WTC11 (cell line): ENCODE data around the gene KCMF1. TPM values are rescaled to one million over a fixed set of nuclear protein-coding genes. Genes with fewer than 3 reads are reported as not detected.

Experiments used
- ARID4B ChIP-seq: sonication (generic); formaldehyde crosslinking; IDR thresholded peaks from 2 replicates; pipeline ENCODE4 v1.8.0; 2023; ENCODE audit warnings: missing genetic modification reagents, mild to moderate bottlenecking, borderline replicate concordance
- ATF2 ChIP-seq: sonication (generic); formaldehyde crosslinking; IDR thresholded peaks from 2 replicates; pipeline ENCODE4 v1.8.1; 2022; ENCODE audit warnings: low read depth, missing genetic modification reagents, borderline replicate concordance
- CDX4 ChIP-seq: fragments of 250-450 bp; sonication (Bioruptor Pico); IDR thresholded peaks from 2 replicates; pipeline ENCODE4 v1.9.0; 2021; ENCODE audit warnings: moderate library complexity, mild to moderate bottlenecking, inconsistent platforms, borderline replicate concordance
- EMX1 ChIP-seq: fragments of 250-450 bp; sonication (Bioruptor Pico); IDR thresholded peaks from 2 replicates; pipeline ENCODE4 v1.8.0; 2021; ENCODE audit warnings: mild to moderate bottlenecking
- ETV6 ChIP-seq: sonication (generic); formaldehyde crosslinking; IDR thresholded peaks from 2 replicates; pipeline ENCODE4 v1.8.1; 2022; ENCODE audit warnings: mild to moderate bottlenecking, missing genetic modification reagents
- FOXP1 ChIP-seq: sonication (generic); formaldehyde crosslinking; IDR thresholded peaks from 2 replicates; pipeline ENCODE4 v1.8.0; 2022; ENCODE audit warnings: missing genetic modification reagents, mild to moderate bottlenecking, moderate library complexity, borderline replicate concordance
- GABPB1 ChIP-seq: sonication (generic); formaldehyde crosslinking; IDR thresholded peaks from 2 replicates; pipeline ENCODE4 v1.8.1; 2023; ENCODE audit warnings: mild to moderate bottlenecking, missing genetic modification reagents
- HMGXB4 ChIP-seq: sonication (generic); formaldehyde crosslinking; IDR thresholded peaks from 2 replicates; pipeline ENCODE4 v1.8.1; 2023; ENCODE audit warnings: mild to moderate bottlenecking, moderate library complexity, missing genetic modification reagents
- IRF2 ChIP-seq: sonication (generic); formaldehyde crosslinking; IDR thresholded peaks from 2 replicates; pipeline ENCODE4 v1.8.0; 2022; ENCODE audit warnings: low read depth, missing genetic modification reagents, borderline replicate concordance
- KAT7 ChIP-seq: sonication (generic); formaldehyde crosslinking; IDR thresholded peaks from 2 replicates; pipeline ENCODE4 v1.8.1; 2023; ENCODE audit warnings: missing genetic modification reagents, mild to moderate bottlenecking, borderline replicate concordance
- MYBL2 ChIP-seq: sonication (generic); formaldehyde crosslinking; IDR thresholded peaks from 2 replicates; pipeline ENCODE4 v1.8.1; 2023; ENCODE audit warnings: mild to moderate bottlenecking, moderate library complexity, missing genetic modification reagents
- NR2C2 ChIP-seq: sonication (generic); formaldehyde crosslinking; IDR thresholded peaks from 2 replicates; pipeline ENCODE4 v1.8.0; 2022; ENCODE audit warnings: mild to moderate bottlenecking, missing genetic modification reagents
- OVOL2 ChIP-seq: fragments of 250-450 bp; sonication (Bioruptor Pico); IDR thresholded peaks from 2 replicates; pipeline ENCODE4 v1.9.0; 2021; ENCODE audit warnings: mild to moderate bottlenecking, borderline replicate concordance
- RELA ChIP-seq: sonication (generic); formaldehyde crosslinking; IDR thresholded peaks from 2 replicates; pipeline ENCODE4 v1.8.1; 2022; ENCODE audit warnings: missing genetic modification reagents, mild to moderate bottlenecking, borderline replicate concordance
- SMAD3 ChIP-seq: sonication (generic); formaldehyde crosslinking; IDR thresholded peaks from 2 replicates; pipeline ENCODE4 v1.8.0; 2022; ENCODE audit warnings: missing genetic modification reagents, mild to moderate bottlenecking, borderline replicate concordance
- SMAD4 ChIP-seq: sonication (generic); formaldehyde crosslinking; IDR thresholded peaks from 2 replicates; pipeline ENCODE4 v1.8.0; 2022; ENCODE audit warnings: mild to moderate bottlenecking, missing genetic modification reagents
- SOX15 ChIP-seq: fragments of 250-450 bp; sonication (Bioruptor Pico); IDR thresholded peaks from 2 replicates; pipeline ENCODE4 v1.9.0; 2021; ENCODE audit warnings: mild to moderate bottlenecking
- SP1 ChIP-seq: sonication (generic); formaldehyde crosslinking; conservative IDR thresholded peaks from 2 replicates; pipeline ENCODE4 v1.8.1; 2022; ENCODE audit warnings: missing genetic modification reagents
- TEAD1 ChIP-seq: sonication (generic); formaldehyde crosslinking; IDR thresholded peaks from 2 replicates; pipeline ENCODE4 v1.8.0; 2022; ENCODE audit warnings: mild to moderate bottlenecking, missing genetic modification reagents
- ZBTB21 ChIP-seq: sonication (generic); formaldehyde crosslinking; IDR thresholded peaks from 2 replicates; pipeline ENCODE4 v1.8.1; 2023; ENCODE audit warnings: mild to moderate bottlenecking, missing genetic modification reagents, borderline replicate concordance
- ZNF232 ChIP-seq: sonication (generic); formaldehyde crosslinking; IDR thresholded peaks from 2 replicates; pipeline ENCODE4 v1.8.0; 2022; ENCODE audit warnings: mild to moderate bottlenecking, missing genetic modification reagents
- ZNF396 ChIP-seq: fragments of 250-450 bp; sonication (Bioruptor Pico); IDR thresholded peaks from 2 replicates; pipeline ENCODE4 v1.8.0; 2021; ENCODE audit warnings: mild to moderate bottlenecking, moderate library complexity, borderline replicate concordance
- ZSCAN18 ChIP-seq: fragments of 250-450 bp; sonication (Bioruptor Pico); IDR thresholded peaks from 2 replicates; pipeline ENCODE4 v2.1.2; 2022; ENCODE audit warnings: mild to moderate bottlenecking, moderate library complexity
- total RNA-seq: library from RNA; stranded (reverse); gene quantifications from 3 replicates; pipeline ENCODE4 v1.2.3, GENCODE V29; 2021
- TF ChIP-seq, protein P1 (sequence below): sonication (generic); formaldehyde crosslinking; IDR thresholded peaks from 2 replicates; pipeline ENCODE4 v1.8.1; 2023; ENCODE audit warnings: mild to moderate bottlenecking, missing genetic modification reagents, moderate library complexity
- TF ChIP-seq, protein P2 (sequence below): sonication (generic); formaldehyde crosslinking; IDR thresholded peaks from 2 replicates; pipeline ENCODE4 v1.8.1; 2022; ENCODE audit warnings: missing genetic modification reagents, borderline replicate concordance

The KCMF1 gene
- total RNA-seq, 1 experiment from 2014 or later: 117 TPM

- TF ChIP-seq ARID4B (CRISPR knock-in tag) (0 out of 2 replicates have a peak, but pooled peaks have one; percentile 65), SP1 (CRISPR knock-in tag) (peak; percentile 31), GABPB1 (CRISPR knock-in tag) (no peak), OVOL2 (CRISPR knock-in tag) (no peak), SMAD3 (CRISPR knock-in tag) (no peak), MYBL2 (CRISPR knock-in tag) (no peak), ZNF396 (CRISPR knock-in tag) (no peak), ZBTB21 (no peak), NR2C2 (CRISPR knock-in tag) (no peak), KAT7 (CRISPR knock-in tag) (no peak), EMX1 (CRISPR knock-in tag) (no peak), TEAD1 (CRISPR knock-in tag) (peak; percentile 96), RELA (CRISPR knock-in tag) (no peak), SMAD4 (CRISPR knock-in tag) (no peak), HMGXB4 (CRISPR knock-in tag) (no peak), IRF2 (CRISPR knock-in tag) (no peak), ATF2 (CRISPR knock-in tag) (no peak), ZNF232 (CRISPR knock-in tag) (no peak), SOX15 (CRISPR knock-in tag) (no peak), FOXP1 (CRISPR knock-in tag) (no peak), ETV6 (CRISPR knock-in tag) (peak; percentile 77), ZSCAN18 (CRISPR knock-in tag) (no peak), CDX4 (CRISPR knock-in tag) (no peak)
- TF ChIP-seq, protein P1, sequence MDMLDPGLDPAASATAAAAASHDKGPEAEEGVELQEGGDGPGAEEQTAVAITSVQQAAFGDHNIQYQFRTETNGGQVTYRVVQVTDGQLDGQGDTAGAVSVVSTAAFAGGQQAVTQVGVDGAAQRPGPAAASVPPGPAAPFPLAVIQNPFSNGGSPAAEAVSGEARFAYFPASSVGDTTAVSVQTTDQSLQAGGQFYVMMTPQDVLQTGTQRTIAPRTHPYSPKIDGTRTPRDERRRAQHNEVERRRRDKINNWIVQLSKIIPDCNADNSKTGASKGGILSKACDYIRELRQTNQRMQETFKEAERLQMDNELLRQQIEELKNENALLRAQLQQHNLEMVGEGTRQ (CRISPR knock-in tag): no peak
- TF ChIP-seq, protein P2, sequence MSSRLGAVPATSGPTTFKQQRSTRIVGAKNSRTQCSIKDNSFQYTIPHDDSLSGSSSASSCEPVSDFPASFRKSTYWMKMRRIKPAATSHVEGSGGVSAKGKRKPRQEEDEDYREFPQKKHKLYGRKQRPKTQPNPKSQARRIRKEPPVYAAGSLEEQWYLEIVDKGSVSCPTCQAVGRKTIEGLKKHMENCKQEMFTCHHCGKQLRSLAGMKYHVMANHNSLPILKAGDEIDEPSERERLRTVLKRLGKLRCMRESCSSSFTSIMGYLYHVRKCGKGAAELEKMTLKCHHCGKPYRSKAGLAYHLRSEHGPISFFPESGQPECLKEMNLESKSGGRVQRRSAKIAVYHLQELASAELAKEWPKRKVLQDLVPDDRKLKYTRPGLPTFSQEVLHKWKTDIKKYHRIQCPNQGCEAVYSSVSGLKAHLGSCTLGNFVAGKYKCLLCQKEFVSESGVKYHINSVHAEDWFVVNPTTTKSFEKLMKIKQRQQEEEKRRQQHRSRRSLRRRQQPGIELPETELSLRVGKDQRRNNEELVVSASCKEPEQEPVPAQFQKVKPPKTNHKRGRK (CRISPR knock-in tag): no peak
These were observed 11.1 kb upstream of the KCMF1 start (continued) for GRCh38 chr2:84959566-84960506.
